RWPE2 (cell line): ENCODE measurements around the gene RBM28.

Source experiments
- ATAC-seq: fragments of 200-7000 bp; cut with Tn5 transposase; 3 replicates; pipeline ENCODE4 v1.9.1; 2021; ENCODE audit warnings: low read depth
- DNase-seq: peaks from one replicate; pipeline ENCODE4 v3.0.0-alpha.2; 2020; ENCODE audit warnings: low spot score
- H3K27ac ChIP-seq: fragments of 450-650 bp; 2 replicates; pipeline ENCODE4 v1.5.1; 2017; ENCODE audit warnings: mild to moderate bottlenecking; ENCODE audit not compliant: poor library complexity, severe bottlenecking
- H3K27me3 ChIP-seq: fragments of 250-450 bp; sonication (Bioruptor Pico); 2 replicates; pipeline ENCODE4 v1.5.1; 2021; ENCODE audit warnings: mild to moderate bottlenecking, moderate library complexity; ENCODE audit not compliant: insufficient read depth, poor library complexity, severe bottlenecking
- H3K36me3 ChIP-seq: fragments of 250-450 bp; sonication (Bioruptor Pico); 2 replicates; pipeline ENCODE4 v1.5.1; 2020; ENCODE audit warnings: low read depth, mild to moderate bottlenecking, moderate library complexity
- H3K4me1 ChIP-seq: fragments of 250-450 bp; sonication (Bioruptor Pico); 2 replicates; pipeline ENCODE4 v1.5.1; 2021; ENCODE audit warnings: mild to moderate bottlenecking, moderate library complexity; ENCODE audit not compliant: insufficient read depth, poor library complexity, severe bottlenecking
- H3K4me3 ChIP-seq: fragments of 250-450 bp; sonication (Bioruptor Pico); 2 replicates; pipeline ENCODE4 v1.5.1; 2021; ENCODE audit warnings: mild to moderate bottlenecking, moderate library complexity; ENCODE audit not compliant: severe bottlenecking
- H3K9me3 ChIP-seq: fragments of 250-450 bp; sonication (Bioruptor Pico); 2 replicates; pipeline ENCODE4 v1.5.1; 2021; ENCODE audit warnings: mild to moderate bottlenecking, moderate library complexity; ENCODE audit not compliant: severe bottlenecking
- CTCF ChIP-seq: fragments of 450-650 bp; IDR thresholded peaks from one replicate; pipeline ENCODE4 v1.5.1; 2017; ENCODE audit warnings: mild to moderate bottlenecking, moderate library complexity; ENCODE audit not compliant: poor library complexity, severe bottlenecking

RBM28 gene

GRCh38 chr7:128356546-128357216 is 13.0 kb upstream of the RBM28 start:
- ATAC-seq (no peak), DNase-seq (no peak)
- Histone ChIP-seq H3K9me3 (no peaks in the 10 kb centered on the region), H3K4me1 (no peaks in the 10 kb centered on the region), H3K4me3 (no peak overlapping the region), H3K36me3 (no peaks in the 10 kb centered on the region), H3K27me3 (peaks cover 17% of the 10 kb centered on the region), H3K27ac (no peak overlapping the region)
- TF ChIP-seq CTCF = no peak

- Histone ChIP-seq H3K4me1 (no peaks in the 10 kb centered on the region), H3K9me3 (no peaks in the 10 kb centered on the region), H3K27ac (no peak overlapping the region), H3K4me3 (no peak overlapping the region), H3K27me3 (peaks cover 22% of the 10 kb centered on the region), H3K36me3 (no peaks in the 10 kb centered on the region)
- no peak for DNase-seq
- TF ChIP-seq CTCF = no peak
- no peak for ATAC-seq
Measured at GRCh38 chr7:128353610-128354009, 9.9 kb upstream of the RBM28 start.

- ATAC-seq = no peak
- H3K9me3 ChIP-seq = no peaks in the 10 kb centered on the region
Measured at GRCh38 chr7:128353189-128353588, 9.5 kb upstream of the RBM28 start.

GRCh38 chr7:128352636-128353035 is 8.9 kb upstream of the RBM28 start:
- no peak overlapping the region for H3K27ac ChIP-seq
- no peak for TF ChIP-seq CTCF
- no peaks in the 10 kb centered on the region for H3K4me1 ChIP-seq
- H3K9me3 ChIP-seq = no peaks in the 10 kb centered on the region
- H3K36me3 ChIP-seq = no peaks in the 10 kb centered on the region
- peaks cover 22% of the 10 kb centered on the region for H3K27me3 ChIP-seq
- H3K4me3 ChIP-seq = no peak overlapping the region
- DNase-seq (no peak), ATAC-seq (no peak)

More at GRCh38 chr7:128353189-128353588, 9.5 kb upstream of the RBM28 start:
- Histone ChIP-seq H3K4me1 (no peaks in the 10 kb centered on the region), H3K4me3 (no peak overlapping the region), H3K36me3 (no peaks in the 10 kb centered on the region), H3K27me3 (peaks cover 22% of the 10 kb centered on the region), H3K27ac (no peak overlapping the region)
- TF ChIP-seq CTCF = no peak
- DNase-seq = no peak

- no peaks in the 10 kb centered on the region for H3K36me3 ChIP-seq
- no peaks in the 10 kb centered on the region for H3K9me3 ChIP-seq
- no peaks in the 10 kb centered on the region for H3K4me1 ChIP-seq
- peak overlapping the region; percentile 12 for H3K4me3 ChIP-seq
- H3K27ac ChIP-seq = no peak overlapping the region
- peak; percentile 71 for TF ChIP-seq CTCF
- DNase-seq (peak; percentile 65), ATAC-seq (peak; percentile 77)
- peaks cover 22% of the 10 kb centered on the region for H3K27me3 ChIP-seq
Measured at GRCh38 chr7:128352153-128352537, 8.4 kb upstream of the RBM28 start.
